ENCODE results near the gene INPP5A.

INPP5A gene

GRCh38 chr10:132507409-132507955, 30.1 kb upstream of the INPP5A start:
- H2BK120ac ChIP-seq (ENCODE audit: insufficient read depth, low read length, poor library complexity): no peak overlapping the region
- H3K4ac ChIP-seq (ENCODE audit: low read depth, low read length): no peak overlapping the region
- H3K79me2 ChIP-seq (ENCODE audit: control insufficient read depth, insufficient read depth, low read length, poor library complexity): no peaks in the 10 kb centered on the region
- no peak overlapping the region for H3K27ac ChIP-seq (ENCODE audit: low read depth, low read length)
- H2AFZ ChIP-seq (ENCODE audit: insufficient read depth, low read length, poor library complexity): no peak overlapping the region
- no peak overlapping the region for H2BK12ac ChIP-seq (ENCODE audit: low read length)
- H3K27me3 ChIP-seq (ENCODE audit: insufficient read depth, low read length): no peaks in the 10 kb centered on the region
- no peak overlapping the region for H3K23ac ChIP-seq (ENCODE audit: low read length)
- H4K91ac ChIP-seq (ENCODE audit: low read depth, low read length): no peak overlapping the region
- H4K8ac ChIP-seq (ENCODE audit: low read depth, low read length): no peak overlapping the region
- no peak for DNase-seq
- no peak overlapping the region for H3K9ac ChIP-seq (ENCODE audit: low read length)
- no peak overlapping the region for H2BK5ac ChIP-seq (ENCODE audit: low read depth, low read length, poor library complexity)
- no peak overlapping the region for H3K18ac ChIP-seq (ENCODE audit: low read length)
- no peak overlapping the region for H3K14ac ChIP-seq (ENCODE audit: low read length)
- H3K4me3 ChIP-seq (ENCODE audit: low read depth, low read length): no peak overlapping the region
- no peak overlapping the region for H4K12ac ChIP-seq (ENCODE audit: low read depth, low read length)
- WGBS (ENCODE audit: extremely low coverage, insufficient coverage, insufficient read length): no CpG with 5 or more reads among the region's 10 CpGs
- no peak overlapping the region for H3K4me2 ChIP-seq (ENCODE audit: low read length)
- peaks cover 0 to 2% of the 10 kb centered on the region in 2 experiments for H3K4me1 ChIP-seq (ENCODE audit: control insufficient read depth in 1 of 2, insufficient read depth in 2 of 2, low read length in 2 of 2)
- H2AK5ac ChIP-seq (ENCODE audit: low read length): no peak overlapping the region
- H3K36me3 ChIP-seq (ENCODE audit: control insufficient read depth in 1 of 2, insufficient read depth in 2 of 2, low read length in 2 of 2): no peaks in the 10 kb centered on the region
- H3K79me1 ChIP-seq (ENCODE audit: low read length): no peaks in the 10 kb centered on the region
- H3K9me3 ChIP-seq (ENCODE audit: insufficient read depth, low read depth, low read length): peaks cover 9% of the 10 kb centered on the region

DNA sequence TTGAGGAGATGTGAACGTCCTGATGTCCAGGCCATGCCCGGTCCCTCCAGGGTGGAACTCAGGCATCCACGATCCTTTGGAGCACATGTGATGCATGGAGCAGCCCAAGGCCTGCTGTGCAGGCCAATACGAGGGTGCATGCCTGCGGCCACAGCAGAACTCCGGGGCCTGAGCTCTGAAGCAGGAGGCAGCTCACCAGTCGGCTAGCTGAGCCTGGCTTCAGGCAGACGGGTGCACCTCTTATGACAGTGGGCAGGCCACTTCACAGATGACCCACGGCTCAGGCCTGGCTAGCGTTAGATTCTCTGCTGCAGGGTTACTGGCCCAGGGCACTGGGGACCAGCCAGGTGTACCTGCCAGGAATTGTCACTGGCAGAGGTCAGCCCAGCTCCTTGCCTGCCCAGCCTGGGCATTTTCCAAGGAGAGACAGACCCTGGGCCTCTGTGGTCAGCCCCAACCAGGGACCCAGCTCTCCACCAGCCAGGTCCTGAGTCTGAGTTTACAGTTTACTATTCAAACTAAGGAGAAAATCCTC, 29.6 kb upstream of the INPP5A start:
- Histone ChIP-seq H4K12ac (ENCODE audit: low read depth, low read length) (no peak overlapping the region), H3K4me3 (ENCODE audit: low read depth, low read length) (no peak overlapping the region), H3K4ac (ENCODE audit: low read depth, low read length) (no peak overlapping the region), H3K79me1 (ENCODE audit: low read length) (no peaks in the 10 kb centered on the region), H2BK12ac (ENCODE audit: low read length) (no peak overlapping the region), H3K27ac (ENCODE audit: low read depth, low read length) (no peak overlapping the region), H3K4me1 (ENCODE audit: control insufficient read depth in 1 of 2, insufficient read depth in 2 of 2, low read length in 2 of 2) (peaks cover 0 to 2% of the 10 kb centered on the region in 2 experiments), H3K9ac (ENCODE audit: low read length) (no peak overlapping the region), H3K9me3 (ENCODE audit: insufficient read depth, low read depth, low read length) (peaks cover 9% of the 10 kb centered on the region), H3K27me3 (ENCODE audit: insufficient read depth, low read length) (no peaks in the 10 kb centered on the region), H3K4me2 (ENCODE audit: low read length) (no peak overlapping the region), H3K14ac (ENCODE audit: low read length) (no peak overlapping the region), H4K8ac (ENCODE audit: low read depth, low read length) (no peak overlapping the region), H4K91ac (ENCODE audit: low read depth, low read length) (no peak overlapping the region), H3K18ac (ENCODE audit: low read length) (no peak overlapping the region), H3K36me3 (ENCODE audit: control insufficient read depth in 1 of 2, insufficient read depth in 2 of 2, low read length in 2 of 2) (no peaks in the 10 kb centered on the region), H2BK5ac (ENCODE audit: low read depth, low read length, poor library complexity) (no peak overlapping the region), H2AFZ (ENCODE audit: insufficient read depth, low read length, poor library complexity) (no peak overlapping the region), H3K23ac (ENCODE audit: low read length) (no peak overlapping the region), H2AK5ac (ENCODE audit: low read length) (no peak overlapping the region), H2BK120ac (ENCODE audit: insufficient read depth, low read length, poor library complexity) (no peak overlapping the region), H3K79me2 (ENCODE audit: control insufficient read depth, insufficient read depth, low read length, poor library complexity) (no peaks in the 10 kb centered on the region)
- WGBS (ENCODE audit: extremely low coverage, insufficient coverage, insufficient read length): no CpG with 5 or more reads among the region's 10 CpGs
- DNase-seq: no peak

DNA sequence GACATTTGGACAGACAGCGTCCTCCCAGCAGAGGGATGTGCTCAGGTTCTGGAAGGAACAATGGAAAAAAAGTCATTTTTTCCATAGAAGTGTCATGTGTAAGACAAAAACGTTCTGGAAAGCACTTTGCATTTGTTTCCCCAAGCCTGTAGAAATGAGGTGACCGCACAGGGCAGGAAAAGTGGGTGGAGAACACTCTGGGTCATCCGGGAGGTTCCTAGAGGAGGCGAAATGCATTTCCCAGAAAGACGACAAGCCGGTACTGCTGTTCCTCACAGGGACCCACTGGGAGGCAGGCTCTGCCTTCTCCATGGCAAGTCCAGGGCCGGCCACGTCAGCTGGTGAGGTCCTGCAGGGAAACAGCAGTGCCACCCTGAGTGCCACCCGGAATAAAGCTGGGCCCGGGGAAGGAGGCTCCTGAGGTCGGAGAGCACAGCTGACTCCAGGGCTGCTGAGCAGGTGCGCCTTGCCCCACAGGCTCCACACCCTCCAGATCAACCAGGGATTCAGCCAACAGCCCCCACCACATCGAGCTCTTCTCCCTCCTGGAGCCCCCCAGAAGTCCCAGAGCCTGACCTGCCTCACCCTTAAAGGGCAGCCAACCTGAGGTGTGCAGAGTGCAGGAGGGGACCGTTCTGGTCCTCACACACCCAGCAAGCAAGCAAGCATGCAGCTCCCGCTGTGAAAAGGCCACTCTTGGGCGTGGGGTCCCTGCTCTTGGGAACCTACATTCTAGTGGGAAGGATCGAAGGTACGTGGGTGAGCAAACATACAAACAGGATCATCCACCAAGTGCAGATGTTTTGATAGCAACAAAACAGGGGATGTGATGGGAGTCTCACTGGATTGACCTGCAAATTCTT, 28.8 kb upstream of the INPP5A start:
- Histone ChIP-seq H2BK120ac (ENCODE audit: insufficient read depth, low read length, poor library complexity) (no peak overlapping the region), H2BK12ac (ENCODE audit: low read length) (no peak overlapping the region), H3K18ac (ENCODE audit: low read length) (no peak overlapping the region), H4K91ac (ENCODE audit: low read depth, low read length) (no peak overlapping the region), H2BK5ac (ENCODE audit: low read depth, low read length, poor library complexity) (no peak overlapping the region), H3K4ac (ENCODE audit: low read depth, low read length) (no peak overlapping the region), H3K79me1 (ENCODE audit: low read length) (no peaks in the 10 kb centered on the region), H2AK5ac (ENCODE audit: low read length) (no peak overlapping the region), H3K4me2 (ENCODE audit: low read length) (no peak overlapping the region), H3K36me3 (ENCODE audit: control insufficient read depth in 1 of 2, insufficient read depth in 2 of 2, low read length in 2 of 2) (no peaks in the 10 kb centered on the region), H3K9ac (ENCODE audit: low read length) (no peak overlapping the region), H4K8ac (ENCODE audit: low read depth, low read length) (no peak overlapping the region), H2AFZ (ENCODE audit: insufficient read depth, low read length, poor library complexity) (no peak overlapping the region), H3K9me3 (ENCODE audit: insufficient read depth, low read depth, low read length) (peaks cover 9% of the 10 kb centered on the region), H3K79me2 (ENCODE audit: control insufficient read depth, insufficient read depth, low read length, poor library complexity) (no peaks in the 10 kb centered on the region), H3K14ac (ENCODE audit: low read length) (no peak overlapping the region), H4K12ac (ENCODE audit: low read depth, low read length) (no peak overlapping the region), H3K27me3 (ENCODE audit: insufficient read depth, low read length) (no peaks in the 10 kb centered on the region), H3K4me1 (ENCODE audit: control insufficient read depth in 1 of 2, insufficient read depth in 2 of 2, low read length in 2 of 2) (peaks cover 0 to 2% of the 10 kb centered on the region in 2 experiments), H3K4me3 (ENCODE audit: low read depth, low read length) (no peak overlapping the region), H3K27ac (ENCODE audit: low read depth, low read length) (no peak overlapping the region), H3K23ac (ENCODE audit: low read length) (no peak overlapping the region)
- WGBS (ENCODE audit: extremely low coverage, insufficient coverage, insufficient read length): no CpG with 5 or more reads among the region's 19 CpGs
- DNase-seq: no peak

- WGBS (ENCODE audit: extremely low coverage, insufficient coverage, insufficient read length): no CpG with 5 or more reads among the region's 14 CpGs
- peaks cover 6% of the 10 kb centered on the region for H3K9me3 ChIP-seq (ENCODE audit: insufficient read depth, low read depth, low read length)
- no peak overlapping the region for H2BK120ac ChIP-seq (ENCODE audit: insufficient read depth, low read length, poor library complexity)
- no peak overlapping the region for H3K4me3 ChIP-seq (ENCODE audit: low read depth, low read length)
- H3K18ac ChIP-seq (ENCODE audit: low read length): no peak overlapping the region
- H3K9ac ChIP-seq (ENCODE audit: low read length): no peak overlapping the region
- no peaks in the 10 kb centered on the region for H3K79me2 ChIP-seq (ENCODE audit: control insufficient read depth, insufficient read depth, low read length, poor library complexity)
- H2AK5ac ChIP-seq (ENCODE audit: low read length): no peak overlapping the region
- H4K91ac ChIP-seq (ENCODE audit: low read depth, low read length): no peak overlapping the region
- no peak for DNase-seq
- no peaks in the 10 kb centered on the region for H3K36me3 ChIP-seq (ENCODE audit: control insufficient read depth in 1 of 2, insufficient read depth in 2 of 2, low read length in 2 of 2)
- no peaks in the 10 kb centered on the region for H3K79me1 ChIP-seq (ENCODE audit: low read length)
- H3K27ac ChIP-seq (ENCODE audit: low read depth, low read length): no peak overlapping the region
- no peaks in the 10 kb centered on the region for H3K27me3 ChIP-seq (ENCODE audit: insufficient read depth, low read length)
- no peak overlapping the region for H3K14ac ChIP-seq (ENCODE audit: low read length)
- H3K4me1 ChIP-seq (ENCODE audit: control insufficient read depth in 1 of 2, insufficient read depth in 2 of 2, low read length in 2 of 2): peaks cover 0 to 2% of the 10 kb centered on the region in 2 experiments
- no peak overlapping the region for H2BK12ac ChIP-seq (ENCODE audit: low read length)
- no peak overlapping the region for H3K4ac ChIP-seq (ENCODE audit: low read depth, low read length)
- no peak overlapping the region for H3K4me2 ChIP-seq (ENCODE audit: low read length)
- no peak overlapping the region for H2BK5ac ChIP-seq (ENCODE audit: low read depth, low read length, poor library complexity)
- H4K12ac ChIP-seq (ENCODE audit: low read depth, low read length): no peak overlapping the region
- H4K8ac ChIP-seq (ENCODE audit: low read depth, low read length): no peak overlapping the region
- H3K23ac ChIP-seq (ENCODE audit: low read length): no peak overlapping the region
- no peak overlapping the region for H2AFZ ChIP-seq (ENCODE audit: insufficient read depth, low read length, poor library complexity)
These were observed 27.9 kb upstream of the INPP5A start for GRCh38 chr10:132509506-132510173.
